Body of pancreas (tissue), 4 donors: Measurements from ENCODE around the gene PSD4.

ENCODE experiments used
- POLR2A ChIP-seq, 3 donors: fragments of 450-650 bp; IDR thresholded peaks; one replicate each; pipeline ENCODE4 v1.6.1; 2016; ENCODE audit warnings: antibody characterized with exemption in 3 of 3, mild to moderate bottlenecking in 2 of 3
- TF ChIP-seq, protein P1 (sequence below), 7 experiments: fragments of 450-650 bp in 4 of 7; fragments of 200-600 bp in 3 of 7; sonication (generic) in 3 of 7; IDR thresholded peaks; one replicate each; pipeline ENCODE4 v1.5.1; 2016 to 2019; ENCODE audit warnings: antibody characterized with exemption in 7 of 7

DNA sequence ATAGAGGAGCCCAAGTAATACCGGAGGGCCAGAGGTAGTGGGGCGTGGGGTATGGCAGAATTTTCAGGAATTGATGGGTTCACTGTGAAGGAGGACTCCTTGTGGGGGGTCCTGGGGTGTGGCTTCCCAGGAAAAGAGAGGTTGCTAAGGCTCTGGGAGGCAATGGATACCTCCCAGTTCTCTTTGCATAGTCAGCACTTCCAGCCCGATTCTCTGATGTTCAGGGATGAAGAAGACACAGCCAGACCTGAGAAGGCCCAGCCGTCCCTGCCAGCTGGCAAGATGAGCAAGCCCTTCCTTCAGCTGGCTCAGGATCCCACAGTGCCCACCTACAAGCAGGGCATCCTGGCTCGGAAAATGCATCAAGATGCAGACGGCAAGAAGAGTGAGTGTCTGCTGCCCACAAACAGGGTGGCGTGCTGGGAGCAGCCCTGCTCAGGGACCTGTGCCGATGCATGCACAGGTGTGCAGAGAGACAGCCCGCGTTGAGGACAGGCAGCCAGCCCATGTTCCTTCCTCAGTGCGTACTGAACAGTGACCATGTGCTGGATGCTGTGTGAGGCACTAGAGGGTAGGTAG, 22.2 kb downstream of the PSD4 start:
- no peak for TF ChIP-seq POLR2A (IDR thresholded peaks at IDR 0.05)
- TF ChIP-seq, protein P1, sequence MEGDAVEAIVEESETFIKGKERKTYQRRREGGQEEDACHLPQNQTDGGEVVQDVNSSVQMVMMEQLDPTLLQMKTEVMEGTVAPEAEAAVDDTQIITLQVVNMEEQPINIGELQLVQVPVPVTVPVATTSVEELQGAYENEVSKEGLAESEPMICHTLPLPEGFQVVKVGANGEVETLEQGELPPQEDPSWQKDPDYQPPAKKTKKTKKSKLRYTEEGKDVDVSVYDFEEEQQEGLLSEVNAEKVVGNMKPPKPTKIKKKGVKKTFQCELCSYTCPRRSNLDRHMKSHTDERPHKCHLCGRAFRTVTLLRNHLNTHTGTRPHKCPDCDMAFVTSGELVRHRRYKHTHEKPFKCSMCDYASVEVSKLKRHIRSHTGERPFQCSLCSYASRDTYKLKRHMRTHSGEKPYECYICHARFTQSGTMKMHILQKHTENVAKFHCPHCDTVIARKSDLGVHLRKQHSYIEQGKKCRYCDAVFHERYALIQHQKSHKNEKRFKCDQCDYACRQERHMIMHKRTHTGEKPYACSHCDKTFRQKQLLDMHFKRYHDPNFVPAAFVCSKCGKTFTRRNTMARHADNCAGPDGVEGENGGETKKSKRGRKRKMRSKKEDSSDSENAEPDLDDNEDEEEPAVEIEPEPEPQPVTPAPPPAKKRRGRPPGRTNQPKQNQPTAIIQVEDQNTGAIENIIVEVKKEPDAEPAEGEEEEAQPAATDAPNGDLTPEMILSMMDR (IDR thresholded peaks at IDR 0.05): no peak
